Inferior parietal cortex (tissue), 1 donor: ENCODE data around the gene PHKG1.
A peak's percentile ranks its signal among the peaks of the same experiment; 100 is the strongest.
"Not testable (repeated sequence)": the region's sequence is repeated elsewhere in the genome, so short reads cannot be mapped to it uniquely, and the experiment has no call there.

Experiments used
- DNase-seq: peaks from one replicate; pipeline ENCODE4 v3.0.0-alpha.2; 2016; ENCODE audit errors: extremely low spot score

Gene PHKG1

GRCh38 chr7:56045758-56046157 is 47.0 kb downstream of the PHKG1 start:
- DNase-seq: not testable (repeated sequence)

DNA sequence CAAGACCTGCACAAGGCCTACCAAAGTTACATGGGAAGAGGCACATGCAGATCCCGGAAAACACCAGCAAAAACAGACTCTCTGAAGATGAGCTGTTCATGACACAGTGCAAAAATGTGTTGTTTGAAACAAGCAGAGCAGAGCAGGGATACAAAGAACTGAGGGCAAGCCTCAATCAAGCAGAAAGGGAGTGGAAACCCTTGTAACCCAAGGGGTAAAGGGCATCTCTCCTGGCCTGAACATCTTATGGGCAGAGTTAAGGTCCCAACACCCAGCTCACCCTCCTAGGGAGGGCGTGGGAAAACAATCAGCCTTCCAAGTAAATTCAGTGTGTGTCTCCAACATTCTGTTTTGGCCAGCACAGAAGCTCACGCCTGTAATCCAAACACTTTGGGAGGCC is 52.0 kb downstream of the PHKG1 start:
- DNase-seq: no peak

DNA sequence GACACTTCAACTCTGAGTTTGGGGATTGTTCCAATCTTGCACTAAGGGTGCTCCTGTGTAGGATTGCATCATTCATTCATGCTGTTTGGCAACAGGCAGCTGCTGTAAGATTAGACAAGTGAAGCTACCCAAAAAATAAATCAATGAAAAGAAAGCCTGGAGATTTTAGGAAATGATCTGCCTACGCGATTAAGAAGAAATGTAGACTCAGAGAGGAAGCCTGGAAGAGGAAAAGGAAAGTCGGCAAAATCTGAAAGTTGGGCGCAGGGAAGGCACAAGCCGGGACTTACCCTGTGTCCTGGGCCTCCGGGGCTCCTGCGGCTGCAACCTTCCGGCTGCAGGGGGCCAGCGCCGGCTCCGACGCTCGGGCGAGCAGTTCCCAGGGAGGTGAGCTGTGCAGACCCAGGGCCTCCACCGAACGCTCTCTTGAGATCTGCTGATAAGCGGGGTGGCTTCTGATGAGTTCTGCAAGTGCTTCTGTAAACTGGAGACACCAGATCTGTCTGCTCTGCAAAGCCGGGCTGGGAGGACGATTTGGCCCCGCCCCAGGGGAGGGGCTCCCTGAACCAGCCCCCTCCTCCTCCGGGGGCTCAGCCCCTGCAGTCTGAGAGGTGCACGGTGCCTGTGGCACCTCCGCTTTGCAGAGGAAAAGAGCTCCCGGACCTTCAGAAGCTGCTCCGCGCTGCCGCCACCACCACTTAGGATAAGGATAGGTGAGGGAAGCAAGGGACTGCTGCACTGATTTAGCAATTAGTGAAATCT is 58.9 kb downstream of the PHKG1 start:
- peak; percentile 63 for DNase-seq

DNA sequence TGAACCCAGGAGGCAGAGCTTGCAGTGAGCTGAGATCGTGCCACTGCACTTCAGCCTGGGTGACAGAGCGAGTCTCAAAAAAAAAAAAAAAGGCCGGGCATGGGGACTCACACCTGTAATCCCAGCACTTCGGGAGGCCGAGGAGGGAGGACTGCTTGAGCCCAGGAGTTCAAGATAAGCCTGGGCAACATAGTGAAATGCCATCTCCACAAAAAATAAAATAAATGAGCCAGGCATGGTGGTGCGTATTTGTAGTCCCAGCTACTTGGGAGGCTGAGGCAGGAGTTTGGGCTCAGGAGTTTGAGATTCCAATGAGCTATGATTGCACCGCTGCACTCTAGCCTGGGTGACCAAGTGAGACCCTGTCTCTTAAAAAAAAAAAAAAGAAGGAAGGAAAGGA is 60.2 kb downstream of the PHKG1 start:
- not testable (repeated sequence) for DNase-seq

GRCh38 chr7:56031556-56031955 is 61.2 kb downstream of the PHKG1 start:
- DNase-seq: not testable (repeated sequence)

DNA sequence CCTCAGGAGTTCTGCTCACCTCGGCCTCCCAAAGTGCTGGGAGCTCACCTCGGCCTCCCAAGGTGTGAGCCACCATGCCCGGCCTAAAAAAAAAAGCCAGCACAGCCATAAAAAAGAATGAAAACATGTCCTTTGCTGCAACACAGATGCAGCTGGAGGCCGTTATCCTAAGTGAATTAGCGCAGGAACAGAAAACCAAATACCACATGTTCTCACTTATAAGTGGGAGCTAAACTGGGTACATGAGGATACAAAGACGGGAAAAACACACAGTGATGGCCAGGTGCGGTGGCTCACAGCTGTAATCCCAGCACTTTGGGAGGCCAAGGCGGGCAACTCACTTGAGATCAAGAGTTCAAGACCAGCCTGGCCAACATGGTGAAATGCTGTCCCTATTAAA is 62.4 kb downstream of the PHKG1 start:
- no peak for DNase-seq
